Panc1 (cell line): Measurements from ENCODE around the gene ARHGEF7. TPM values are rescaled to one million over a fixed set of nuclear protein-coding genes. Genes with fewer than 3 reads are reported as not detected.

Source experiments
- ATAC-seq: fragments of 200-7000 bp; cut with Tn5 transposase; 2 replicates; pipeline ENCODE4 v1.9.1; 2020; ENCODE audit warnings: mild to moderate bottlenecking, moderate library complexity
- BruUV-seq: library from RNA; stranded (reverse); fragments of 400-500 nt; replicated peaks from 2 replicates; lab custom pipeline; 2021; lab: Mats Ljungman, UMichigan
- CTCF ChIA-PET: fragments of 300-600 bp; sonication (Branson Sonifier 250); formaldehyde crosslinking; loops from one replicate; lab custom pipeline; 2022; ENCODE audit warnings: antibody characterized with exemption; lab: Charles Lee
- POLR2A ChIA-PET: fragments of 300-600 bp; sonication (Branson Sonifier 250); formaldehyde crosslinking; loops from one replicate; lab custom pipeline; 2022; ENCODE audit warnings: antibody characterized with exemption; lab: Charles Lee
- DNase-seq: peaks from one replicate; pipeline ENCODE4 v3.0.0-alpha.2; 2010; ENCODE audit warnings: low read depth, low spot score
- H3K27ac ChIP-seq: 2 replicates; pipeline ENCODE4 v1.5.1; 2011; ENCODE audit warnings: mild to moderate bottlenecking, low read length, inconsistent platforms
- H3K27me3 ChIP-seq: fragments of 200-500 bp; sonication (Bioruptor generic); 2 replicates; pipeline ENCODE4 v1.6.0; 2014; ENCODE audit warnings: low read length, inconsistent platforms; ENCODE audit not compliant: control insufficient read depth, insufficient read depth
- H3K36me3 ChIP-seq: fragments of 200-500 bp; sonication (Bioruptor generic); 2 replicates; pipeline ENCODE4 v1.5.1; 2014; ENCODE audit warnings: inconsistent platforms, mild to moderate bottlenecking, low read length, moderate library complexity; ENCODE audit not compliant: control insufficient read depth, insufficient read depth
- H3K4me1 ChIP-seq: 2 replicates; pipeline ENCODE4 v1.5.1; 2011; ENCODE audit warnings: inconsistent platforms, mild to moderate bottlenecking, low read length, moderate library complexity; ENCODE audit not compliant: control insufficient read depth, insufficient read depth
- H3K4me3 ChIP-seq, 2 experiments: 2 replicates each; pipeline ENCODE4 v1.5.1; 2011 to 2012; ENCODE audit warnings: low read depth in 2 of 2, low read length in 2 of 2, mild to moderate bottlenecking in 2 of 2, inconsistent platforms in 1 of 2, moderate library complexity in 1 of 2
- H3K9me3 ChIP-seq: fragments of 200-500 bp; sonication (Bioruptor generic); 2 replicates; pipeline ENCODE4 v1.5.1; 2014; ENCODE audit warnings: low read depth, mild to moderate bottlenecking, inconsistent platforms, low read length, moderate library complexity; ENCODE audit not compliant: control insufficient read depth, insufficient read depth
- CTCF ChIP-seq: fragments of 450-650 bp; IDR thresholded peaks from 2 replicates; pipeline ENCODE4 v1.5.1; 2017; ENCODE audit warnings: mild to moderate bottlenecking
- POLR2AphosphoS5 ChIP-seq: IDR thresholded peaks from 2 replicates; pipeline ENCODE4 v1.6.1; 2012; ENCODE audit warnings: mild to moderate bottlenecking, low read depth, low read length, moderate library complexity
- REST ChIP-seq, 2 experiments: IDR thresholded peaks; 2 replicates each; pipeline ENCODE4 v1.6.1; 2011 to 2012; ENCODE audit warnings: low read depth in 2 of 2, control low read depth in 1 of 2, low read length in 1 of 2, mild to moderate bottlenecking in 1 of 2, moderate library complexity in 1 of 2; ENCODE audit not compliant: insufficient read depth in 1 of 2
- SIN3A ChIP-seq: IDR thresholded peaks from 2 replicates; pipeline ENCODE4 v1.6.1; 2012; ENCODE audit warnings: low read depth, mild to moderate bottlenecking, low read length, moderate library complexity, borderline replicate concordance; ENCODE audit not compliant: insufficient read depth
- TCF7L2 ChIP-seq: IDR thresholded peaks from 2 replicates; pipeline ENCODE4 v1.6.1; 2011; ENCODE audit warnings: mild to moderate bottlenecking, low read depth, low read length, inconsistent platforms
- in situ Hi-C: cut with HindIII; loops from 2 replicates; pipeline ENCODE4 v1.10.0; 2016; ENCODE audit warnings: low sequenced_read_pairs, low pct_unique_long_range_greater_than_20kb
- intact Hi-C: fragments of 100-400 bp; cut with micrococcal nuclease; formaldehyde crosslinking; loops from one replicate; pipeline ENCODE4 v1.10.0; 2022; ENCODE audit not compliant: unreplicated experiment
- total RNA-seq: library from RNA; stranded (reverse); gene quantifications from one replicate; pipeline ENCODE4 v1.2.1, GENCODE V29; 2021; ENCODE audit not compliant: unreplicated experiment

ARHGEF7 gene
- total RNA-seq, 1 experiment from 2014 or later: 36.4 TPM

- intact Hi-C loops (no loop called here), in situ Hi-C loops (no loop called here)
- ChIA-PET CTCF (no interaction called here), POLR2A (no interaction called here)
- no peak for ATAC-seq
- Histone ChIP-seq H3K27ac (no peak overlapping the region), H3K4me3 (no peak overlapping the region), H3K27me3 (no peaks in the 10 kb centered on the region), H3K9me3 (no peaks in the 10 kb centered on the region), H3K36me3 (no peaks in the 10 kb centered on the region), H3K4me1 (no peaks in the 10 kb centered on the region)
- no peak for DNase-seq
- BruUV-seq: no TSS peak
- TF ChIP-seq SIN3A (no peak), POLR2AphosphoS5 (no peak), REST (IDR thresholded peaks at IDR 0.05; ENCODE audit: insufficient read depth in 1 of 2, low read depth in 2 of 2, low read length in 1 of 2) (no peak), TCF7L2 (no peak), CTCF (no peak)
These were observed 133.7 kb downstream of the ARHGEF7 start for GRCh38 chr13:111248822-111249221.

- intact Hi-C loops (no loop called here), in situ Hi-C loops (no loop called here)
- H3K27ac ChIP-seq: no peak overlapping the region
- TF ChIP-seq CTCF: no peak
- TF ChIP-seq TCF7L2: no peak
- TF ChIP-seq SIN3A: no peak
- no peak for TF ChIP-seq POLR2AphosphoS5
- no peak for TF ChIP-seq REST (IDR thresholded peaks at IDR 0.05; ENCODE audit: insufficient read depth in 1 of 2, low read depth in 2 of 2, low read length in 1 of 2)
- POLR2A ChIA-PET: no interaction called here
- CTCF ChIA-PET: no interaction called here
- H3K27me3 ChIP-seq: no peaks in the 10 kb centered on the region
- DNase-seq: no peak
- no peaks in the 10 kb centered on the region for H3K9me3 ChIP-seq
- no TSS peak for BruUV-seq
- no peak overlapping the region for H3K4me3 ChIP-seq
- no peaks in the 10 kb centered on the region for H3K36me3 ChIP-seq
- ATAC-seq: no peak
- H3K4me1 ChIP-seq: no peaks in the 10 kb centered on the region
These were observed 134.7 kb downstream of the ARHGEF7 start for GRCh38 chr13:111249637-111250360.
